HG03039 (cell line): ENCODE results near the gene TPRG1.
"Not testable (repeated sequence)": the region's sequence is repeated elsewhere in the genome, so short reads cannot be mapped to it uniquely, and the experiment has no call there.

ENCODE experiments used
- ATAC-seq: cut with Tn5 transposase; IDR thresholded peaks from one replicate; pipeline ENCODE4 v1.9.1; 2021; ENCODE audit warnings: mild to moderate bottlenecking, moderate library complexity; ENCODE audit not compliant: unreplicated experiment

TPRG1 gene

GRCh38 chr3:189307963-189308362 is 136.2 kb downstream of the TPRG1 start:
- peak; percentile 45 for ATAC-seq

- no peak for ATAC-seq
Observed at GRCh38 chr3:189308608-189309007, 136.8 kb downstream of the TPRG1 start.

GRCh38 chr3:189309400-189309975 is 137.7 kb downstream of the TPRG1 start:
- ATAC-seq: no peak

DNA sequence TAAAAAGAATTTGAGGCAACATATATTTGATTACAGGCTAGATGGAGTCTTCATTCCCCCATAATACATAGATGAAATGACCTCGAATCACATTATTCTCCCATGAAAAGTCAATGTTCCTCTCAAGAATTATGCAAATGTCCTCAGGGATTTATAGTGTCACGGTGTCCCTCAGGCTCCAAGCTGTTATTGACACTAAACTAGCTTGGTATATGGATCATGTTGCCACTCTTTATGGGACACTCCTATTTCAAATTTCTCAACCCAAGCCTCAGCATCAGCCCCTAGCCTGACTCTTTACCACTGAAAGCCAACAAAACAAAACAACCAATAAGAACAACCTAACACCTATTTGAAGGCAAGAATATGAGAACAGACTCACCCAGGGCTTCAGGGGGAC is 139.8 kb downstream of the TPRG1 start:
- ATAC-seq: no peak

GRCh38 chr3:189312866-189313265 is 141.1 kb downstream of the TPRG1 start:
- no peak for ATAC-seq

- no peak for ATAC-seq
Observed at GRCh38 chr3:189316296-189317019, 144.7 kb downstream of the TPRG1 start.

DNA sequence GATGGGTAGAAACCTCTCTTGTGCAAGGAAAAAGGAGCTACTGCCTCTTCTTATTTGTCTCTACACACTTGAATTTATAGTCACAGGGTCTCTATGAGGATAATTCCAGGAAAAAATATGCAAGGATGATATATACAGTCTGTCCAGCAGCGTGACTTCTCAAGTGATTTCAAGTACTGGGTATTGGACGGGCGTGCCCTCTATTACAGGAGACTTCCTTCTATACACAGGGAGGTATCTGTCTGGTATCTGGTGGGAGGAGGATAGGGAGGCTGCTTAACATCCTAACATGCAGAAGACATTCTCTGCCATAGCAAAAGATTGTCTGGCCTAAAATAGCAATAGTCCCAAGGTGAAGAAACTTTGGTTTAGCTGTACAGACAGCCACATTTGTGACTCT is 146.1 kb downstream of the TPRG1 start:
- ATAC-seq: no peak

GRCh38 chr3:189320511-189320910 is 148.7 kb downstream of the TPRG1 start:
- ATAC-seq: no peak

GRCh38 chr3:189322339-189322738 is 150.6 kb downstream of the TPRG1 start:
- ATAC-seq: no peak

DNA sequence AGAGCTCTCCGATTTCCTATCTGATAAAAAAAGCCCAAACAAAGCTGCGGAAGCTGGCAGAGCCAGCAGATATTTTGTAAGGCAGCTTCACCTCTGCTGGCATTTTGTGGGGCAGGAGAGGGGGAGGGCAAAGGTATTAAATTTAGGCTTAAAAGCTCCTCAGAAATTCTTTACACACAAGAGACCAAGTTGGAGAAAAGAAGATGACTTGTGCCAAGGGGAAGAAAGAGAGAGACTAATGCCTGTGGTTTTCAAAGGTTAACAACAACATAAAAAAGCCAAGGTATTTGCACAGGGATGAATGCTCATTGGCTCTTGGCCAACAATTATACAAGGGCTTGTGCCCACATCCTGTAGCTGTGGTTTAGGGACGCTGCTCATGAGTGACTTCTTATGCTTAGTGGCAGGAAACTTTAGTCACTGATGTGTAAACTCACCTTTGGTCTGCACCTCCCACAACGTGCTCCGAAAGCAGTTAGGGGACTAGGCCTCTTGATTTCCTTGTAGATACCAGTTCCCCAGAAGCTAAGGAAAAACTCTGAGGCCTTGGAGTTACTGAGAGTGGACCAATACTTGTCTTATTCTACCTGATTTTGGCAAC is 152.9 kb downstream of the TPRG1 start:
- ATAC-seq: peak; percentile 100

DNA sequence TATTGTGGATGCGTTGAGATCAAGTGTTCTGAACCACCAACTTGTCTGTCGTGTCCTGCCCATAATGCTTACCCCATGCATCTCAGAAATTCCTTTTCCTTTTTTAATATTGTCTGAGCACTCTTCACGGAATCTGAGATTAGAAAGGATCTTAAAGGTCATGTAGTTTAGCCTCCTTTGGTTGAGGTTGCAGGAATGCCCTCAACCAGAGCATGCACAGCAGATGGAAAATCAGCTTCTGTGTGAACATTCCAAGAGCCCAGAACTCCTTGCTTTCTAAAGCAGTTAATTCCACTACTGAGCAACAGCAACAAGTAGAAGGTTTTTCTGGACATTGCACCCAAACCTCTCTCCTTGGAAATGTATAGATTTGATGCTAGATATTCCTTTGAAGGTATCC is 153.7 kb downstream of the TPRG1 start:
- no peak for ATAC-seq

DNA sequence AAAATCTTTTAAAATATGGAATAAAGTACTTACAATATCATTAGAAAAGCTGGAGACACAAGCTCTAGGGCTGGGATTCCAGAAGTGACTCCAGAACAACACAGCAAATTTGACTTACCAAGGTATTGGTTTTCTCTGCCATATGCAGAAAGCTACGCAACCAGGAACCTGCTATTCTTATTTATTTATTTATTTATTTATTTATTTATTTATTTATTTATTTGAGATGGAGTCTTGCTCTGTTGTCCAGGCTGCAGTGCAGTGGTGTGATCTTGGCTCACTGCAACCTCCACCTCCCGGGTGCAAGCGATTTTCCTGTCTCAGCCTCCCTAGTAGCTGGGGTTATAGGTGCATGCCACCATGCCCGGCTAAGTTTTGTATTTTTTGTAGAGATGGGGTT is 157.9 kb downstream of the TPRG1 start:
- not testable (repeated sequence) for ATAC-seq

GRCh38 chr3:189330066-189330465 is 158.3 kb downstream of the TPRG1 start:
- no peak for ATAC-seq

DNA sequence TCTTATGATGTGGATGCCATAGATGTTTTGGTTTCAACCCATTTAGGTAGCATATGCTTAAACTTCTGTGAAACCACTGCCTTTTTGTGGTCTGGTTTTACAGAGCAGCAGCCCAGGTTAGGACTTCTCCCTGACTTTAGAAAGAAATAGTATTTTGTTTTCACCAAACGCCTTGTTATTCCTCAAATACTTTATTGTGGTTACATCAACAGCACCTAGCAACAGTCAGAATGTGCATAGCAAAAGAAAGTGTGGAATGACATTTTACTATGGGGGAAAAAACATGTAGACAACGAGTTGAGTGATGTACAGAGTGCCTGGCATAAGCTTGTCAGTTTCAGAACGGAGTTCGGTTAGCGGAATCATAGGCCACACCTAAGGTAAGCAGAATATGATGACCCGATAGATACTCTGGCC is 159.2 kb downstream of the TPRG1 start:
- no peak for ATAC-seq

GRCh38 chr3:189334064-189334920 is 162.5 kb downstream of the TPRG1 start:
- ATAC-seq: no peak

DNA sequence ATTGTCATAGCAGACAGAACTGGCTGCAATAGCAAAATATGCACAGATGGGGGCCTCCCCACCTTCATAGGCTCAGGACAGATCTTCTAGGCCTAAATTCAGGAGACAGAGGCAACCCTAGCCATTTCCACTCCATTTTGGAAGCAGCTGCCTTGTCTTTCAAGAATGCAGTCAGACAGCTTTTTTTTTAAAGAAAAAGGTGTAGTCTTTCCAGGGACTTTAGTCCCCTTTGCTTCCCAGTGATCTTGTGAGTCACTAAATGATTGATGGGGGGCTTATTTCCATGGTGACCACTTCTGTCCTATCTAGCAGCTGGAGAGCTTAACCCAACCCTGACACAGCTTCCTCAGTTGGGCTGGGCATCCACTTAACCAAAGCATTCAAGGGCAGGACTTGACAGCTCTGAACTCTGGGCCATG is 165.9 kb downstream of the TPRG1 start:
- ATAC-seq: no peak

GRCh38 chr3:189338366-189338765 is 166.6 kb downstream of the TPRG1 start:
- no peak for ATAC-seq

DNA sequence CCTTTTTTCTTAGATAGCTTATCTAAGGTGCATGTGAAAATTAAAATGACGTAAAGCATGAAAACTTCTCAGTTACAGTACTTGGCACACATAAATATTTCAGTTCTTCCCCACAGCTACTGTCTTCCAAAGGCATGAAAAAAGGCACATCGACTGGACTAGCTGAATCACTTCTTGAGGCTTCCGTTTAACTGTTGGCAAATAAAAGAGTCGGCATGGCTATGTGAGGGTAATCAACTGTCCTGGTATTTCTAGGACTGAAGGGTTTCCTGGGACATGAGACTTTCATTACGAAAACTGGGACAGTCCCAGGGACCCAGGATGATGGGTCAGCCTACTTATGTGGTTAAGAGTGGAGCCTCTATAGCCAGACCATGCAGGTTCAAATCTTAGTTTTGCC is 168.2 kb downstream of the TPRG1 start:
- ATAC-seq: no peak

GRCh38 chr3:189340680-189341460 is 169.1 kb downstream of the TPRG1 start:
- ATAC-seq: no peak

DNA sequence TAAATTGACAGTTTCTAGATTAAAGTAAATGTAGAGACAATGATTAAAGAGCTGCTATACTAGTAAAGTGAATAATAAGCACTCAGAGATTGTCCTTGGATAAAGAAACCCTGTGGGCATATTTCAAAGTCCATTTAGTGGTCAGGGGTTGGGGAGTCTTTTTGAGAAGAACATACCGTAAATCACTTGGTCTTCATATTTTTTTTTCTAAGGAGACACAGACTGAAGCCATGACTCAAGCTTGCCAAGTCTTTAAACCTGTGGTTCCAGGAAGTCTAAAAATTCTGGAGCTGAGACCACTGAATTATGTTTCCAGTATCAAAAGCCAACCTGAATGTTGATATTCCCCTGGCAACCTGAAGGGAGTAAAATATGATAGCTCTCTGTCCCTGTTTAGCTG is 171.0 kb downstream of the TPRG1 start:
- no peak for ATAC-seq

DNA sequence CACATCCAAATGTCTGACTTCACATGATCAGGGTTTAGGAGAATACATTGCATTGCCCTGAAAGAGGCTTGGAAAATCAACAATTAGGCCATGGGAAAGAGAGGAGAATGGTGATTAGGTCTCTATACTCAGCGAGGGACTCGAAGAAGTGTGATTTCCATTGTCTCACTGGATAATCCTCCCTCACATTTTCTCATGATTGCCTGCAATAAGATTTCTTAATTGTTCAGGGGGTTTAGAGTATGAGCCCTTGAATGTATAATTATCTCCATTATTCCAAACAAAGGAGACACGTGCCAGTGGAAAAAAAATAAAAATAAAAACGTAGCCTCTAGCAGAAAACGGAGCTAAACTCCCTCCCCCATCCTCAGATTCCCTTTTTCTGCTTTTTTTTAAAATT is 173.2 kb downstream of the TPRG1 start:
- no peak for ATAC-seq
